Measurements from ENCODE around the gene TYMP.

Gene TYMP

GRCh38 chr22:50575426-50575941 lies 45.7 kb upstream of the TYMP start:
- TF ChIP-seq CTCF (IDR thresholded peaks at IDR 0.05; ENCODE audit: extremely low read depth, missing control alignments), result no peak
- DNase-seq (ENCODE audit: low spot score), result no peak

GRCh38 chr22:50574383-50574755 lies 44.6 kb upstream of the TYMP start:
- no peak for TF ChIP-seq CTCF (IDR thresholded peaks at IDR 0.05; ENCODE audit: extremely low read depth, missing control alignments)
- DNase-seq (ENCODE audit: low spot score), result no peak

- no peak for DNase-seq (ENCODE audit: low spot score)
- TF ChIP-seq CTCF (IDR thresholded peaks at IDR 0.05; ENCODE audit: extremely low read depth, missing control alignments), result no peak
These were observed 43.9 kb upstream of the TYMP start for GRCh38 chr22:50573491-50574382.

GRCh38 chr22:50572965-50573364 lies 43.2 kb upstream of the TYMP start:
- no peak for TF ChIP-seq CTCF (IDR thresholded peaks at IDR 0.05; ENCODE audit: extremely low read depth, missing control alignments)
- DNase-seq (ENCODE audit: low spot score), result no peak

GRCh38 chr22:50571264-50572175 lies 41.7 kb upstream of the TYMP start:
- no peak for TF ChIP-seq CTCF (IDR thresholded peaks at IDR 0.05; ENCODE audit: extremely low read depth, missing control alignments)
- no peak for DNase-seq (ENCODE audit: low spot score)

GRCh38 chr22:50570861-50571260 lies 41.0 kb upstream of the TYMP start:
- no peak for TF ChIP-seq CTCF (IDR thresholded peaks at IDR 0.05; ENCODE audit: extremely low read depth, missing control alignments)
- no peak for DNase-seq (ENCODE audit: low spot score)
